Measurements from ENCODE around the gene STAT6. TPM values are rescaled to one million over a fixed set of nuclear protein-coding genes. Genes with fewer than 3 reads are reported as not detected.
A peak's percentile ranks its signal among the peaks of the same experiment; 100 is the strongest.

Gene STAT6
- polyA plus RNA-seq, 3 donors from 2014 or later: 71.1 to 94.0 (median 89.1) TPM

GRCh38 chr12:57110104-57111030 lies 795 bp downstream of the STAT6 start:
- Mint-ChIP-seq H3K9me3 (peaks cover 0 to 4% (median 0%) of the 10 kb centered on the region in 6 donors), H3K4me1 (peaks cover 52 to 56% of the 10 kb centered on the region in 2 donors), H3K27me3 (ENCODE audit: low read depth in 3 of 3) (peaks cover 14 to 23% (median 17%) of the 10 kb centered on the region in 3 donors), H3K27ac (peak overlapping the region; percentile 91 to 99 (median 98)), H3K4me3 (peak overlapping the region; percentile 92 to 100 (median 96)), H3K36me3 (peaks cover 7 to 17% (median 15%) of the 10 kb centered on the region in 3 donors)
- peak; percentile 49 to 57 (median 51) for DNase-seq

- H3K27ac Mint-ChIP-seq: peak overlapping the region; percentile 91 to 99 (median 98)
- peaks cover 14 to 23% (median 17%) of the 10 kb centered on the region in 3 donors for H3K27me3 Mint-ChIP-seq (ENCODE audit: low read depth in 3 of 3)
- peaks cover 56 to 61% of the 10 kb centered on the region in 2 donors for H3K4me1 Mint-ChIP-seq
- peak overlapping the region; percentile 92 to 100 (median 96) for H3K4me3 Mint-ChIP-seq
- peaks cover 0 to 4% (median 0%) of the 10 kb centered on the region in 6 donors for H3K9me3 Mint-ChIP-seq
- DNase-seq: no peak
- peaks cover 7 to 21% (median 15%) of the 10 kb centered on the region in 3 donors for H3K36me3 Mint-ChIP-seq
Measured at GRCh38 chr12:57109207-57110103, 1.7 kb downstream of the STAT6 start.

- Mint-ChIP-seq H3K36me3 (peaks cover 7 to 27% (median 15%) of the 10 kb centered on the region in 3 donors), H3K4me1 (peaks cover 70 to 73% of the 10 kb centered on the region in 2 donors), H3K27me3 (ENCODE audit: low read depth in 3 of 3) (peaks cover 14 to 24% (median 19%) of the 10 kb centered on the region in 3 donors), H3K27ac (peak overlapping the region; percentile 9 to 71 (median 46)), H3K4me3 (peak overlapping the region in 3 of 5 donors; percentile 27 to 61 (median 47)), H3K9me3 (peaks cover 0 to 4% (median 0%) of the 10 kb centered on the region in 6 donors)
- no peak for DNase-seq
Measured at GRCh38 chr12:57107456-57108155, 3.6 kb downstream of the STAT6 start.

GRCh38 chr12:57106021-57106708 lies 5.0 kb downstream of the STAT6 start:
- Mint-ChIP-seq H3K36me3 (peaks cover 7 to 27% (median 15%) of the 10 kb centered on the region in 3 donors), H3K27me3 (ENCODE audit: low read depth in 3 of 3) (peaks cover 3 to 14% (median 12%) of the 10 kb centered on the region in 3 donors), H3K27ac (peak overlapping the region in 3 of 6 donors; percentile 51 to 85 (median 71)), H3K4me3 (no peak overlapping the region), H3K9me3 (no peaks in the 10 kb centered on the region), H3K4me1 (peaks cover 68 to 71% of the 10 kb centered on the region in 2 donors)
- no peak for DNase-seq

GRCh38 chr12:57105011-57105753 lies 6.0 kb downstream of the STAT6 start:
- no peak for DNase-seq
- H3K36me3 Mint-ChIP-seq: peaks cover 7 to 27% (median 16%) of the 10 kb centered on the region in 3 donors
- peaks cover 65 to 72% of the 10 kb centered on the region in 2 donors for H3K4me1 Mint-ChIP-seq
- peaks cover 0 to 9% (median 4%) of the 10 kb centered on the region in 3 donors for H3K27me3 Mint-ChIP-seq (ENCODE audit: low read depth in 3 of 3)
- no peak overlapping the region for H3K4me3 Mint-ChIP-seq
- peak overlapping the region in 4 of 6 donors; percentile 60 to 91 (median 72) for H3K27ac Mint-ChIP-seq
- no peaks in the 10 kb centered on the region for H3K9me3 Mint-ChIP-seq

GRCh38 chr12:57104292-57104910 lies 6.8 kb downstream of the STAT6 start:
- H3K4me1 Mint-ChIP-seq: peaks cover 62 to 65% of the 10 kb centered on the region in 2 donors
- H3K9me3 Mint-ChIP-seq: no peaks in the 10 kb centered on the region
- H3K27ac Mint-ChIP-seq: peak overlapping the region; percentile 64 to 95 (median 80)
- peak overlapping the region in 2 of 5 donors; percentile 4 to 24 for H3K4me3 Mint-ChIP-seq
- H3K36me3 Mint-ChIP-seq: peaks cover 9 to 32% (median 23%) of the 10 kb centered on the region in 3 donors
- DNase-seq: no peak
- H3K27me3 Mint-ChIP-seq (ENCODE audit: low read depth in 3 of 3): peaks cover 0 to 9% (median 3%) of the 10 kb centered on the region in 3 donors

- H3K4me1 Mint-ChIP-seq: peaks cover 59 to 60% of the 10 kb centered on the region in 2 donors
- no peak for DNase-seq
- peak overlapping the region; percentile 59 to 95 (median 80) for H3K27ac Mint-ChIP-seq
- no peaks in the 10 kb centered on the region for H3K9me3 Mint-ChIP-seq
- peaks cover 0 to 8% (median 3%) of the 10 kb centered on the region in 3 donors for H3K27me3 Mint-ChIP-seq (ENCODE audit: low read depth in 3 of 3)
- H3K36me3 Mint-ChIP-seq: peaks cover 13 to 37% (median 24%) of the 10 kb centered on the region in 3 donors
- H3K4me3 Mint-ChIP-seq: peak overlapping the region in 3 of 5 donors; percentile 4 to 55 (median 24)
Measured at GRCh38 chr12:57103856-57104255, 7.3 kb downstream of the STAT6 start.

- peak in 1 of 3 donors; percentile 51 for DNase-seq
- Mint-ChIP-seq H3K27me3 (ENCODE audit: low read depth in 3 of 3) (peaks cover 0 to 7% (median 3%) of the 10 kb centered on the region in 3 donors), H3K9me3 (no peaks in the 10 kb centered on the region), H3K4me3 (peak overlapping the region; percentile 30 to 67 (median 59)), H3K27ac (peak overlapping the region; percentile 90 to 95 (median 92)), H3K4me1 (peaks cover 43% of the 10 kb centered on the region in 2 donors), H3K36me3 (peaks cover 6 to 39% (median 22%) of the 10 kb centered on the region in 3 donors)
Measured at GRCh38 chr12:57101892-57102695, 9.1 kb downstream of the STAT6 start.

- peaks cover 0 to 7% (median 4%) of the 10 kb centered on the region in 3 donors for H3K27me3 Mint-ChIP-seq (ENCODE audit: low read depth in 3 of 3)
- DNase-seq: no peak
- no peak overlapping the region for H3K4me3 Mint-ChIP-seq
- no peaks in the 10 kb centered on the region for H3K9me3 Mint-ChIP-seq
- peak overlapping the region in 5 of 6 donors; percentile 16 to 80 (median 62) for H3K27ac Mint-ChIP-seq
- peaks cover 35 to 37% of the 10 kb centered on the region in 2 donors for H3K4me1 Mint-ChIP-seq
- peaks cover 12 to 41% (median 18%) of the 10 kb centered on the region in 3 donors for H3K36me3 Mint-ChIP-seq
Measured at GRCh38 chr12:57099766-57100165, 11.4 kb downstream of the STAT6 start.

- H3K4me3 Mint-ChIP-seq: no peak overlapping the region
- H3K36me3 Mint-ChIP-seq: peaks cover 12 to 36% (median 18%) of the 10 kb centered on the region in 3 donors
- H3K27ac Mint-ChIP-seq: peak overlapping the region; percentile 16 to 80 (median 56)
- DNase-seq: no peak
- H3K9me3 Mint-ChIP-seq: no peaks in the 10 kb centered on the region
- peaks cover 0 to 7% (median 4%) of the 10 kb centered on the region in 3 donors for H3K27me3 Mint-ChIP-seq (ENCODE audit: low read depth in 3 of 3)
- H3K4me1 Mint-ChIP-seq: peaks cover 30 to 32% of the 10 kb centered on the region in 2 donors
Measured at GRCh38 chr12:57099047-57099714, 12.0 kb downstream of the STAT6 start.

Measured in immature natural killer cell (primary cell).